ENCODE measurements around the gene CLEC4G. TPM values are rescaled to one million over a fixed set of nuclear protein-coding genes. Genes with fewer than 3 reads are reported as not detected.

CLEC4G gene
- polyA plus RNA-seq, 2 of the 4 experiments (the other 2 are of a cell fraction), result not detected

GRCh38 chr19:7756258-7756657, 24.3 kb upstream of the CLEC4G start:
- DNase-seq (ENCODE audit: low read depth in 1 of 2, low spot score in 1 of 2), result no peak
- H3K4me1 ChIP-seq, result no peaks in the 10 kb centered on the region

GRCh38 chr19:7751157-7751783, 19.4 kb upstream of the CLEC4G start:
- Histone ChIP-seq H3K4me1 (no peaks in the 10 kb centered on the region), H3K9me3 (peaks cover 6% of the 10 kb centered on the region; the same call in 1 of the 3 replicates), H3K27ac (no peak overlapping the region), H3K4me2 (no peak overlapping the region), H3K4me3 (no peak overlapping the region)
- DNase-seq (ENCODE audit: low read depth in 1 of 2, low spot score in 1 of 2), result no peak
- CTCF ChIA-PET, result no interaction called here
- no peak for TF ChIP-seq RFX5 (IDR thresholded peaks at IDR 0.05)
- no peak for TF ChIP-seq FOXS1 (CRISPR knock-in tag; IDR thresholded peaks at IDR 0.05)
- no peak for TF ChIP-seq KDM1A (IDR thresholded peaks at IDR 0.05; ENCODE audit: low read depth)
- no peak for TF ChIP-seq MYC (IDR thresholded peaks at IDR 0.05; ENCODE audit: borderline replicate concordance, low read length)
- TF ChIP-seq GATA3 (IDR thresholded peaks at IDR 0.05; ENCODE audit: borderline replicate concordance), result no peak
- no peak for TF ChIP-seq POLR2A (IDR thresholded peaks at IDR 0.05; ENCODE audit: low read length)
- no peak for TF ChIP-seq USF2 (IDR thresholded peaks at IDR 0.05)
- no peak for TF ChIP-seq SREBF2 (IDR thresholded peaks at IDR 0.05)
- no peak for TF ChIP-seq MAFK (IDR thresholded peaks at IDR 0.05; ENCODE audit: partially characterized antibody)
- no peak for TF ChIP-seq FOSL2 (IDR thresholded peaks at IDR 0.05)
- TF ChIP-seq FOSL2 (CRISPR knock-in tag; IDR thresholded peaks at IDR 0.05), result no peak
- TF ChIP-seq REST (IDR thresholded peaks at IDR 0.05), result no peak
- no peak for TF ChIP-seq HES2 (IDR thresholded peaks at IDR 0.05)
- no peak for TF ChIP-seq SMC3 (IDR thresholded peaks at IDR 0.05)
- TF ChIP-seq TFCP2L1 (CRISPR knock-in tag; IDR thresholded peaks at IDR 0.05), result no peak
- FAIRE-seq, result no peak
- POLR2A ChIA-PET, result no interaction called here
- whole genome bisulfite sequencing (ENCODE audit: missing lambda C conversion rate), result 27% methylated on average over 9 of the region's 12 CpGs
- ATAC-seq, result no peak

More at GRCh38 chr19:7756258-7756657, 24.3 kb upstream of the CLEC4G start:
- 3% methylated on average over 4 of the region's 4 CpGs for WGBS (ENCODE audit: missing lambda C conversion rate)
- ChIA-PET CTCF (no interaction called here), POLR2A (no interaction called here)
- no peak overlapping the region for H3K4me2 ChIP-seq
- no peak for TF ChIP-seq SMC3 (IDR thresholded peaks at IDR 0.05)
- H3K27ac ChIP-seq, result no peak overlapping the region
- H3K4me3 ChIP-seq, result no peak overlapping the region
- no peak for FAIRE-seq
- ATAC-seq, result no peak
- H3K9me3 ChIP-seq, result peaks cover 38% of the 10 kb centered on the region

GRCh38 chr19:7748756-7749155, 16.8 kb upstream of the CLEC4G start:
- H3K27ac ChIP-seq, result no peak overlapping the region
- FAIRE-seq (no peak), DNase-seq (ENCODE audit: low read depth in 1 of 2, low spot score in 1 of 2) (peak in 1 of 2 experiments; percentile 54), ATAC-seq (peak; percentile 47 to 64; a peak in 3 of 6 replicates)
- ChIA-PET POLR2A (no interaction called here), CTCF (no interaction called here)
- no peak for TF ChIP-seq FOSL2 (IDR thresholded peaks at IDR 0.05)
- TF ChIP-seq FOSL2 (CRISPR knock-in tag; IDR thresholded peaks at IDR 0.05), result no peak
- no peak for TF ChIP-seq CBX2 (IDR thresholded peaks at IDR 0.05; ENCODE audit: borderline replicate concordance, low read depth)
- no peak for TF ChIP-seq TP53 (CRISPR knock-in tag; IDR thresholded peaks at IDR 0.05)
- no peak for TF ChIP-seq POLR2A (IDR thresholded peaks at IDR 0.05; ENCODE audit: low read length)
- TF ChIP-seq REST (IDR thresholded peaks at IDR 0.05), result no peak
- no peak for TF ChIP-seq HMGXB4 (CRISPR knock-in tag; IDR thresholded peaks at IDR 0.05; ENCODE audit: borderline replicate concordance)
- TF ChIP-seq ZC3H11A (IDR thresholded peaks at IDR 0.05), result no peak
- H3K4me2 ChIP-seq, result no peak overlapping the region
- no peak overlapping the region for H3K4me3 ChIP-seq
- 10% methylated on average over 4 of the region's 4 CpGs for WGBS (ENCODE audit: missing lambda C conversion rate)
- peaks cover 2% of the 10 kb centered on the region; the same call in 1 of the 3 replicates for H3K9me3 ChIP-seq
- H3K4me1 ChIP-seq, result no peaks in the 10 kb centered on the region
